NCI-H146 treated with DMSO at 0.1 percent for 48 hours (cell line): Measurements from ENCODE around the gene MYL6B.

ENCODE experiments used
- DNase-seq: peaks from one replicate; lab custom pipeline; 2025; ENCODE audit not compliant: unreplicated experiment; lab: John Stamatoyannopoulos, UW

The MYL6B gene

DNA sequence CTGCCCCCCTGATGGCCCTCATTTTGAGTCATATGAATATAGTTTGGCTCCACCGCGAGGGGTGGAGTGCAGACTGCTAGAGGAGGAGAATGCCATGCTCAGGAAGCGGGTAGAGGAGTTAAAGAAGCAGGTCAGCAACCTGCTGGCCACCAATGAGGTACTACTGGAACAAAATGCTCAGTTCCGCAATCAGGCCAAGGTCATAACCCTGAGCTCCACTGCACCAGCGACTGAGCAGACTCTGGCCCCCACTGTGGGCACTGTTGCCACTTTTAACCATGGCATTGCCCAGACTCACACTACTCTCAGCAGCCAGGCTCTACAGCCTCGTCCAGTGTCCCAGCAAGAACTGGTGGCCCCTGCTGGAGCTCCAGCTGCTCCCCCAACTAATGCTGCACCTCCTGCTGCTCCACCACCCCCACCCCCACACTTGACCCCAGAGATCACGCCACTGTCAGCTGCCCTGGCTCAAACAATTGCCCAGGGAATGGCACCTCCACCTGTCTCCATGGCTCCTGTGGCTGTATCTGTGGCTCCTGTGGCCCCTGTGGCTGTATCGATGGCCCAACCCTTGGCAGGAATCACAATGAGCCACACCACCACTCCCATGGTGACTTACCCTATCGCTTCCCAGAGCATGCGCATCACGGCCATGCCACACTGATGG, 31.1 kb upstream of the MYL6B start:
- DNase-seq = no peak

DNA sequence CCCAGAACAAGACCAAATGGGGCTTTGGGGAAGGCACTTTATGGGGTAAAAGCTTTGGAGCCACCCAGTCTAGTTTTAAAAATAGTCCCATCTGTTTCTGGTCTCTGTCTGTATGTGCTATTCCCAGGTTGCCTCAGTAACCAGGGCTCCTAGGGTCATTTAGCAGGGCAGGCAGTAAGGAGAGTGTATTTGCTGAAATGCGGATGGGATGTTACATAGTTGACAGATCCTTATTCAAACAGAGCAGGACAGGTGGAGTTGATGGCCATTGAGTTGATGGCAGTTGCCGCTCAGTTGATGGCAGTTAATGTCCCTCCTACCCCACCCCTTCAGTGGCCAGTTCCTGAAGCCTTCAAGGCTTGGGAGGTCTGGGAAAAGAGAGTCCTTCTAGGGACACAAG, 29.8 kb upstream of the MYL6B start:
- peak; percentile 61 for DNase-seq

DNA sequence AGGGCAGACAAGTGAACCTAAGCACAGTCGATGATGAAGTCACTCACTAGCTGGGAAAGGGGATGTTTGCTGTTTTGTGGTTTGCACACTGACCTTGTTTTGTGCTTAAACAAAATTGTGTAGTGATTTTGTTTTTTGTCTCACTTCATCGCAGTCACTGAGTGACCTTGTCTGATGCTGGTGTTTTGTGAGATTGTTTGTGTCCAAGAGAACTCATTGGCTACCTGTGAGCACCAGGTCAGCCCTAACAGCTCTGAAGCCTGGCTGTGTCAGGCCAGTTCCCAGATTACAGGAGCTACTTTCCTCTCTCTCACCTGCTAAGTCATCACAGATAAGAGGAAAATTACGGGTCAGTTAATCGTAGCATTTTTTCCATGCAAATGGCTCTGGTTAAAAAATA, 28.3 kb upstream of the MYL6B start:
- no peak for DNase-seq

DNA sequence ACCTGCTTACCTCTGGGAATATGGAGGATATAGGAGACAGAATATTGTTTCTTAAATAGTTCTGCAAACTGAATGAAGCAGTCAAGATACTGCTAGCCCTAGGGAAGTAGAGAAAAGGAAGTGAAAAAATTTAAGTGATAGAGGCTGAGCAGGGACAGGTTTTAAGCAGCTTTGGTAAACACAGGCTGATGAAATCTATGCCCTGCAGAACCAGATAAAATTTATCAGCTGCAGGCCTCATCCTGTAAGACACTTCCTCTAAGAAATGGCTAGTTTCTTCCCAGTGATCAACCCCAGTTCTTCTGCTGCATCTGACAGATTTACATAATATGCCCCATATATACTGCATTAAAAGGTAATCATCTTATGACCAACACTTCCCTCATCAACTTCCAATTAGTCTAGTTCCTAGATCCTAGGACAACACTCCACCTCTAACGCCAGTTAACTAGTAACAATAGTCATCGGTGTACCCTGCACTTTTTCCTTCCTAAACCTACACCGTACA, 25.6 kb upstream of the MYL6B start:
- no peak for DNase-seq

DNA sequence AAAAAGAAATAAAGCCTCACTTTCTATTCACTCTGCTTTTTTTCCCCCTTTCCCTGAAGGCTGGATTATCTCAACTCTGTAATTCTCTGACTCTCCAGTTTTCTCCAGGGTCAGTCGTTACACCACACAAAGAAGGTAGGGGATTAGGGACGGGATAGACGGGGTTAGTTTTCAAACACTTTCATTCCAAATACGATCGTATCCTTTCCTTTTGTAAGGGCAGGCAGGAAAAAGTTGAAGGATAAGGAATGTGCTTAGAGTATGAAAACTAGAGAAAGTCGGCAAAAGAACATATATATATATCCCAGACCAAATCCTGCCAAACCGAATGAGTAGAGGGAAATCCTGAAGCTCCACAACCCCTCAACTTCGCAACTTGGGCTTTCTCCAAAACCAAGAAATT, 24.9 kb upstream of the MYL6B start:
- DNase-seq = no peak

DNA sequence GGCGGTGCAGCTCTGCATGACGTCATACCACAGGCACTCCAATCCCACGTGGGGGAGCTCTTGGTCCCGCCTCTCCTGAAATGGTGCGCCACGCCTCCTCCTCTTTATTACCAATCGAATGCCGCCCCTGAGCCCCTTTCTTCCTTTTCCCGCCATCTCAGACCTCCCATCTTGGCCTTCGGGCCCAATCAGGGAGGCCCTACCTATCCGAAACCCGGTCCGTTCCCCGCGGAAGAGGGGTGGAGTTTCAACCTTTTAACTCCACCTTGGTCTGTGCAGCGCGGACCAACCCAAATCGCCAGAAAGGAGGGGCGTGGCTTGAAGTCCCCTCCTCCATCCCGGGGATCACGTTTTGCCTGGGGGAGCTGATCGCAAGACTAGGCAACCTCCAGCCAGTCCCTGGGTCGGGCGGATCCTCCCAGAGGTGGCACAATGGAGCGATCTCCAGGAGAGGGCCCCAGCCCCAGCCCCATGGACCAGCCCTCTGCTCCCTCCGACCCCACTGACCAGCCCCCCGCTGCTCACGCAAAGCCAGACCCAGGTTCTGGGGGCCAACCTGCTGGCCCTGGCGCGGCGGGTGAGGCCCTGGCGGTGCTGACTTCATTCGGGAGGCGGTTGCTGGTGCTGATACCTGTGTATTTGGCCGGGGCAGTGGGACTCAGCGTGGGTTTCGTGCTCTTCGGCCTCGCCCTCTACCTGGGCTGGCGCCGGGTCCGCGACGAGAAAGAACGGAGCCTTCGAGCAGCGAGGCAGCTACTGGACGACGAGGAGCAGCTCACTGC, 24.3 kb upstream of the MYL6B start, which contains the start of gene ESYT1:
ESYT1 (plus strand) TSS at position 380 of the 782 bp plus-strand sequence; CDS start at position 433, 53 bp downstream.
- DNase-seq = peak; percentile 99

DNA sequence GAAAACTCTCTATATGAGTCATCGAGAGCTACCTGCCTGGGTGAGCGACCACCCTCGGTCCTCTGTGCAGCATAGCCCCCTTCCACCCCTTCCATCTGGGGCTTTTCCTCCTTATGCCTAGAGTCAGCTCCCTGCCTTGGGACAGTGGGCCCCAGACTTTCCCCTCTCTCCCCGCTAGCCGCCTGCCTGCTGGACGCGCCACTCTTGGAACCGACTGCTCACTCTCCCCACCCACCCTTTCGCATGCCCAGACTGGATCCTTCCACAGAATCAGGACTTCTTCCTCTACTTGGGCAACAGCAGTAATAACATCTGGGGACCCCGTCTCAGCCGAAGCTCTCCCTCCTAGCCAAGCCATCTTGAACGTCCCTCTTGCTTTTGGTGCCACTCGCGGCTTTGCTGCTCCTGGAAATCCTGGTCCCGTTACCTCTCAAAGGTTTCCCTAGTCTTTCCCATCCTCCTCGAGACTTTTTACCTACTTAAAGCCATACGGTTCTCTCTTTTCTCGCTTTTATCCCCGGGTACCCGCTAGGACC, 23.6 kb upstream of the MYL6B start:
- DNase-seq = peak; percentile 9

DNA sequence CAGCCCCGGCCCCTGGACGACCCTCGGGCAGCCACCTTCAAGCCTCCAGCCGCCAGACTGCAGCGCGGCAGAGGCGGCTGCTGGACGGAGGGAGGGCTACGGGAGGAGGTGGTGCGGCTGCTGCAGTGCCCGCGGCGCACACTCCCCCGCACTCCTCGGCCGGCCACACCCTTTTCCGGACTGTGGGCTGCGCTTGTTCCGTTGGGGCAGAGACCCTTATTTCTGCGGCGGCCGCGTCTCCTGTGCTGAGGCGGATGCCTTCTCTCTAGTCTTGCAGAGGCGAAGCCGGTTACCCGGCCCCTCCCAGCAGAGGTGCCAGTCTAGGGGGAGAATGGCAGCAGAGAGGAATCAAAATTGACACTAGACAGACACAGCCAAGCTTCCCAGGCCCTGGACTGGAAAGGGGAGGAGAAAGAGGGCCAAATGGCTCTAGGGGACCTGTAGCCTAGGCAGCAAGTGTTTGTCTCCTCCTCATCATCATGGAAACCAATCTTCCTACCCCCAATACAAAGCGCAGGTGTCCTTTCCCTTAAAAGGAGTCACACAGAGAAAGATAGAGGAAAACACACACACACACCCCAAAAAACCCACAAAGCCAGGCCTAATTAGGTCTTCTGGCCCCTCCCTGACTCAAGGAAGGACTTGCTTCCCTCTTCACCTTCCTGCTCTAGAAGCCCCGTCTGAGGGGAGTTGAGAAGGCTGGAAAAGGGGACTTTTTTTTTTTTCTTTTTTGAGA, 23.0 kb upstream of the MYL6B start:
- peak; percentile 79 for DNase-seq

GRCh38 chr12:56129942-56130495, 22.4 kb upstream of the MYL6B start:
- DNase-seq = no peak

GRCh38 chr12:56130876-56131275, 21.5 kb upstream of the MYL6B start:
- no peak for DNase-seq

DNA sequence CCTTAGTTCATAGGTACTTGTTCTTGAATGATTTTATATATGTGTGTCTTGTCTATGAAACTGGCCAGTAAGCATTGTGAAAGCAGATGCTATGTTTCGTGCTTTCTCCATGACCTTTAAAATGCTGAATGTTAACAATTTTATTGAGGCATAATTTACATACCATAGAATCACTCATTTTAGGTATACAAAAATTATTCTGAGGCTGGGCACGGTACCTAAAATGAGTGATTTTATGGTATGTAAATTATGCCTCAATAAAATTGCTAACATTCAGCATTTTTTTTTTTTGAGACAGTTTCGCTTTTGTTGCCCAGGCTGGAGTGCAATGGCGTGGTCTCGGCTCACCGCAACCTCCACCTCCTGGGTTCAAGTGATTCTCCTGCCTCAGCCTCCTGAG, 17.5 kb upstream of the MYL6B start:
- no peak for DNase-seq

- no peak for DNase-seq
Measured at GRCh38 chr12:56137853-56138571, 14.4 kb upstream of the MYL6B start.

GRCh38 chr12:56141946-56142784, 10.2 kb upstream of the MYL6B start:
- no peak for DNase-seq

GRCh38 chr12:56143217-56143616, 9.2 kb upstream of the MYL6B start:
- no peak for DNase-seq

DNA sequence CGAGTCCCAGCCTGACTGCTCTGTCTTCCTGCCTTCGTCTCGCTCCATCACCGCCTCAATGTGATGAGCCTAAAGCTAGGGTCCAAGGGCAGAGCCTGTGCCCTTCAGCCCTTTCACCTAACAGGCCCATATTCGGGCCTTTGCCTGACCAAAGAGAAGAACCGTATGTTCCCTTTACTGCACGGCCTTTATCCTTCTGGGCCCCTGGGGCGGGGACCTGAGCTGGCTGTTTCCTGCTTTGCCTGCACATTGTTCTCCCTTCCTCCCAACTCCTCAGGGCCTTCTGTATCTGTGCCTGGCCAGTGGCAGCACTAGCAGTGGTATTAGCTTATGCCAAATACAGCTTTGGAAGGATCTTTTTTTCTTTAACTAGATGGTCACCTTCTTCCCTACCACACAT, 8.5 kb upstream of the MYL6B start:
- no peak for DNase-seq

- no peak for DNase-seq
Measured at GRCh38 chr12:56145217-56145616, 7.2 kb upstream of the MYL6B start.

GRCh38 chr12:56146492-56147460, 5.6 kb upstream of the MYL6B start:
- no peak for DNase-seq

GRCh38 chr12:56150563-56150962, 1.8 kb upstream of the MYL6B start:
- no peak for DNase-seq
